ENCODE results near the gene THOC5. TPM values are rescaled to one million over a fixed set of nuclear protein-coding genes. Genes with fewer than 3 reads are reported as not detected.

Gene THOC5
- total and polyA plus RNA-seq, 4 donors = 18.3 to 174 (median 55.6) TPM

GRCh38 chr22:29520851-29521250, 32.7 kb downstream of the THOC5 start:
- Histone ChIP-seq H3K27ac (ENCODE audit: low read depth in 1 of 2, low read length in 2 of 2) (no peak overlapping the region), H3K9me3 (ENCODE audit: control insufficient read depth, low read length) (no peaks in the 10 kb centered on the region), H3K27me3 (ENCODE audit: control insufficient read depth in 1 of 2, insufficient read depth in 2 of 2, low read length in 1 of 2) (no peaks in the 10 kb centered on the region), H3K36me3 (ENCODE audit: control insufficient read depth in 1 of 2, insufficient read depth in 2 of 2, low read length in 1 of 2) (peaks cover 7 to 29% of the 10 kb centered on the region in 2 donors), H3K4me1 (ENCODE audit: control insufficient read depth in 1 of 2, insufficient read depth in 2 of 2, low read length in 2 of 2) (no peaks in the 10 kb centered on the region), H3K4me3 (ENCODE audit: low read length in 2 of 2) (no peak overlapping the region)
- intact Hi-C loops (cut with DNase I) = loop anchor here in 1 of 2 donors (10.0 kb wide), 1 partner anchor 126 kb away; no protein-coding TSS in a partner anchor
- DNase-seq (no peak), ATAC-seq (ENCODE audit: low FRiP score) (no peak)
- WGBS, 2 donors = 75 to 80% methylated on average over 4 of the region's 4 CpGs

DNA sequence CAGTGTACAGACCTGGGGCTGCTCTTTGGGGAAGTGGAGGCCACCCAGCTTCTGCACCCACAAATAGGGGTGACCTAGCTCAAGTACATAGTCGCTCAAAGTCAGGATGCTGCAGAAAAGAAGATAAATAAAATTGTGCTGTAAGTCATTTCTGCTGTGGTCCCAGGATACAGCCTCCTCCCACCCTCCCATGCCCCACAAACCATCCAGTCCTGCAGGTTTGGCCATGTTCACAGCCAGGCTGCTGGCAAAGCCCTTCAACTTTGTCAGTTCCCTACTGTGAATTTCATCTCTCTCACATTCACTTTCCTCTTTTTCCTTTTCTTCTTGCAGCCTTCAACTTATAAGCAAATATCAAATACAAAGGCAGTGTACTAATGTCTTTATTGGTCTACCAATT, 33.6 kb downstream of the THOC5 start:
- H3K27me3 ChIP-seq (ENCODE audit: control insufficient read depth in 1 of 2, insufficient read depth in 2 of 2, low read length in 1 of 2) = no peaks in the 10 kb centered on the region
- peaks cover 7 to 27% of the 10 kb centered on the region in 2 donors for H3K36me3 ChIP-seq (ENCODE audit: control insufficient read depth in 1 of 2, insufficient read depth in 2 of 2, low read length in 1 of 2)
- H3K4me3 ChIP-seq (ENCODE audit: low read length in 2 of 2) = no peak overlapping the region
- no peaks in the 10 kb centered on the region for H3K4me1 ChIP-seq (ENCODE audit: control insufficient read depth in 1 of 2, insufficient read depth in 2 of 2, low read length in 2 of 2)
- DNase-seq (no peak), ATAC-seq (ENCODE audit: low FRiP score) (no peak)
- H3K9me3 ChIP-seq (ENCODE audit: control insufficient read depth, low read length) = no peaks in the 10 kb centered on the region
- intact Hi-C loops (cut with DNase I) = loop anchor here in 1 of 2 donors (10.0 kb wide), 1 partner anchor 125 kb away; no protein-coding TSS in a partner anchor
- WGBS, 2 donors = 93 to 100% methylated on average over 1 of the region's 1 CpG
- no peak overlapping the region for H3K27ac ChIP-seq (ENCODE audit: low read depth in 1 of 2, low read length in 2 of 2)

DNA sequence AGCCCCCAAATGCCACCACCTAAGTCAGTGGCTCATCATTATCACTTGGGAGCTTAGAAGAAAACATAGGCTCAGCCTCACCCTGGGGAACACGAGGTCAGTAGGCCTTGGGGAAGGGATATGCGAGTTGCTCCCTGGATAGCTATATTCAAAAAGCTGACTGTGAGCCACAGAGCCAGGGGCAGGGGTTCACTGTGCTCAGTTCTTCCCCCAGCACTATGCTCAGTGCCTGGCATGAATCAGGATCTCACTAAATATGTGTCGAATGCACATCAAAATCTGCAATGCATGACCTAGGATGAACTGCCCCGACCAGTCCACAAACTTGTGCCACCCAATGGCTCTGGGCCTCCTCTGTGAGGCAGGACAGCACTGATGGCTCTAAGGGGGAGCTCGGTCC, 35.1 kb downstream of the THOC5 start:
- no peak overlapping the region for H3K27ac ChIP-seq (ENCODE audit: low read depth in 1 of 2, low read length in 2 of 2)
- no peaks in the 10 kb centered on the region for H3K4me1 ChIP-seq (ENCODE audit: control insufficient read depth in 1 of 2, insufficient read depth in 2 of 2, low read length in 2 of 2)
- no peaks in the 10 kb centered on the region for H3K27me3 ChIP-seq (ENCODE audit: control insufficient read depth in 1 of 2, insufficient read depth in 2 of 2, low read length in 1 of 2)
- ATAC-seq (ENCODE audit: low FRiP score) (no peak), DNase-seq (no peak)
- no peak overlapping the region for H3K4me3 ChIP-seq (ENCODE audit: low read length in 2 of 2)
- H3K36me3 ChIP-seq (ENCODE audit: control insufficient read depth in 1 of 2, insufficient read depth in 2 of 2, low read length in 1 of 2) = peaks cover 7 to 21% of the 10 kb centered on the region in 2 donors
- 93 to 95% methylated on average over 5 of the region's 5 CpGs for WGBS, 2 donors
- intact Hi-C loops (cut with DNase I) = no loop called here
- H3K9me3 ChIP-seq (ENCODE audit: control insufficient read depth, low read length) = no peaks in the 10 kb centered on the region

DNA sequence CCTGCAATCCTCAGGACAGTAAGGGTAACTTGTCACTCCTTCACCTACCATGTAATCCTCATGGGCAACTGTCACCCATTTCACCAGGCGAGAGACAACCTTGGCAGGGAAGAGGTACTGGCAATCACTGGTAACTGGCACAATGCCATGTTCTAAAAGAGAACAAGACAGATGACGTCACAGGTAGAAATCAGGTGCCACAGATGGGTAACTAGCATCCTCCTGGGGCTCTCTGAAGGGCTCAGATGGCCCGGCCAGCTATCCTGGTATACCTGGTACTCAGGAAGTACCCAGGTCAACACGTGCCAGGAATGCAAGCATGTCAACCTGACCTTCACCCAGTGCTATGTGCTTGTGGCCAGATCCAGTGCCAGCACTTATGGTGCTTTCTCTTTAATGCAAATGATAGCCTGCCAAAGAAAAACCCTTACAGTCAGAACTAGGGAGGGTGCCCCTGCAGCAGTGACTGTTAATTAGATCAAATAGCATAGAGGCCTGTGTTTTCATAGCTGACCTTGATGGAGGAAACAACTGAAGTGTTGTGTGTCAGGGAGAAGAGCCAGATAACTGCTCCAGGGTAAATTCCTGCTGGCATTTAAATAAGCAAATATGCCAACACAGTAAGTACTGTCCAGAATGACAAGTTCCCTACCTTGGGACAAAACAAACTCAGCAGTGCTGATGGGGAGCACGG, 36.2 kb downstream of the THOC5 start:
- no peaks in the 10 kb centered on the region for H3K27me3 ChIP-seq (ENCODE audit: control insufficient read depth in 1 of 2, insufficient read depth in 2 of 2, low read length in 1 of 2)
- WGBS, 2 donors = 61 to 64% methylated on average over 5 of the region's 5 CpGs
- no peaks in the 10 kb centered on the region for H3K9me3 ChIP-seq (ENCODE audit: control insufficient read depth, low read length)
- H3K4me1 ChIP-seq (ENCODE audit: control insufficient read depth in 1 of 2, insufficient read depth in 2 of 2, low read length in 2 of 2) = no peaks in the 10 kb centered on the region
- H3K27ac ChIP-seq (ENCODE audit: low read depth in 1 of 2, low read length in 2 of 2) = no peak overlapping the region
- H3K4me3 ChIP-seq (ENCODE audit: low read length in 2 of 2) = no peak overlapping the region
- H3K36me3 ChIP-seq (ENCODE audit: control insufficient read depth in 1 of 2, insufficient read depth in 2 of 2, low read length in 1 of 2) = peaks cover 7 to 21% of the 10 kb centered on the region in 2 donors
- ATAC-seq (ENCODE audit: low FRiP score) = no peak
- DNase-seq = no peak
- intact Hi-C loops (cut with DNase I) = no loop called here

- WGBS, 2 donors = 65 to 84% methylated on average over 4 of the region's 4 CpGs
- Histone ChIP-seq H3K27ac (ENCODE audit: low read depth in 1 of 2, low read length in 2 of 2) (no peak overlapping the region), H3K4me3 (ENCODE audit: low read length in 2 of 2) (no peak overlapping the region), H3K27me3 (ENCODE audit: control insufficient read depth in 1 of 2, insufficient read depth in 2 of 2, low read length in 1 of 2) (no peaks in the 10 kb centered on the region), H3K4me1 (ENCODE audit: control insufficient read depth in 1 of 2, insufficient read depth in 2 of 2, low read length in 2 of 2) (no peaks in the 10 kb centered on the region), H3K9me3 (ENCODE audit: control insufficient read depth, low read length) (no peaks in the 10 kb centered on the region), H3K36me3 (ENCODE audit: control insufficient read depth in 1 of 2, insufficient read depth in 2 of 2, low read length in 1 of 2) (peaks cover 10 to 26% of the 10 kb centered on the region in 2 donors)
- no peak for ATAC-seq (ENCODE audit: low FRiP score)
- intact Hi-C loops (cut with DNase I) = no loop called here
- DNase-seq = no peak
Observed at GRCh38 chr22:29512031-29512430, 41.5 kb downstream of the THOC5 start.

DNA sequence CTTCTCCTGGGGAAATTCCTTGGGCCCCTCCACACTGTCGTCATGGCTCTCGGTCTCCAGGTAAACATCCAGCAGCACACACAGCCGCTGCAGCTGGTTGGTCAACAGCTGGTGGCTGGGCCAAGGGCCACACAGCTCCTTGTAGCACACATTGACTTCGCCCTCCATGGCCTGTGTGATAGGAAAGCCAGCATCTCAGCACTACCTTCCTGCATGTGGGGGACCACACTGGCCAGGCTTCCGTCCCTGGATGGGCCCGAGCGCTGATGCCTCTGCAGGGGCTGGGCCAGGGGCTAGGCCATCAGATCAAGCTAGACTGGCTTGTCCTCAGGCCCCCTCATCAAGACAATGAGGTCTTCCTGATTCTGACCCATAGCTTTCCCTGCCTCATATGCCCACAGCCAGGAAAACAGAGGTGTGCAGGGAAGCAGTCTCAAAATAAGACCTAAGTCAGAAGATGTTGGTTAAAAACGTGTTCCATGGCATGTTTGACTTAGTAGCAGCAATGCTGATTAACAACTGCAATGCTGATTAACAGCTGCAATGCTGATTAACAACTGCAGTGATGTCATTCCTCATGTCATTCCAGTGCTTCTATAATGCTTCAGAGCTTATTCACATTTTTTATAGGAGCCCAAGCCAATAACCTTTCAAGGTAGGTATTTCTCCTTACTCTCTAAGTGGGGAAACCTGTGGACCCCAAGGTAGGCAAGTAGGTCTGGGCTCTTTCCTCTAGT, 42.3 kb downstream of the THOC5 start:
- WGBS, 2 donors = 87 to 90% methylated on average over 8 of the region's 8 CpGs

DNA sequence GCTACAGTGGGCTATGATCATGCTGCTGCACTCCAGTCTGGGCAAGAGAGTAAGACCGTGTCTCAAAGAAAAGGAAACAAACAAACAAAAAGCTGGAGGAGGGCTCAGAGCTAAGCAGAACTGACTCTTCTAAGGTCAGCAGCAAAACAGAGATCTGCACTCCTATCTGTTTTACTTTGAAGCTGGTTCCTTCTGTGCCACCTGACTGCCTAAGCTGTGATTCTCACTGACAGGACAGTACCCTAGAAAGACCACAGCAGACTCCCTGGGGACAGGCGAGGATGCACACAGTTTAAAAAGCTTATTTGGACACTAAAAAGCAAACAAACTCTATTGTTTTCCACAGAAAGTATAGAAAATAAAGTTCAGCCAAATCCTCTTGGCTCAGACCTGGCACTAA, 43.0 kb downstream of the THOC5 start:
- Histone ChIP-seq H3K36me3 (ENCODE audit: control insufficient read depth in 1 of 2, insufficient read depth in 2 of 2, low read length in 1 of 2) (peaks cover 2 to 22% of the 10 kb centered on the region in 2 donors), H3K4me1 (ENCODE audit: control insufficient read depth in 1 of 2, insufficient read depth in 2 of 2, low read length in 2 of 2) (no peaks in the 10 kb centered on the region), H3K4me3 (ENCODE audit: low read length in 2 of 2) (no peak overlapping the region), H3K27ac (ENCODE audit: low read depth in 1 of 2, low read length in 2 of 2) (no peak overlapping the region), H3K9me3 (ENCODE audit: control insufficient read depth, low read length) (no peaks in the 10 kb centered on the region), H3K27me3 (ENCODE audit: control insufficient read depth in 1 of 2, insufficient read depth in 2 of 2, low read length in 1 of 2) (no peaks in the 10 kb centered on the region)
- intact Hi-C loops (cut with DNase I) = no loop called here
- ATAC-seq (ENCODE audit: low FRiP score) (no peak), DNase-seq (no peak)
- 81 to 86% methylated on average over 2 of the region's 2 CpGs for WGBS, 2 donors

More for the DNA sequence above, 42.3 kb downstream of the THOC5 start:
- DNase-seq (no peak), ATAC-seq (ENCODE audit: low FRiP score) (no peak)
- Histone ChIP-seq H3K4me1 (ENCODE audit: control insufficient read depth in 1 of 2, insufficient read depth in 2 of 2, low read length in 2 of 2) (no peaks in the 10 kb centered on the region), H3K36me3 (ENCODE audit: control insufficient read depth in 1 of 2, insufficient read depth in 2 of 2, low read length in 1 of 2) (peaks cover 3 to 22% of the 10 kb centered on the region in 2 donors), H3K9me3 (ENCODE audit: control insufficient read depth, low read length) (no peaks in the 10 kb centered on the region), H3K27me3 (ENCODE audit: control insufficient read depth in 1 of 2, insufficient read depth in 2 of 2, low read length in 1 of 2) (no peaks in the 10 kb centered on the region), H3K27ac (ENCODE audit: low read depth in 1 of 2, low read length in 2 of 2) (no peak overlapping the region), H3K4me3 (ENCODE audit: low read length in 2 of 2) (no peak overlapping the region)
- intact Hi-C loops (cut with DNase I) = no loop called here

DNA sequence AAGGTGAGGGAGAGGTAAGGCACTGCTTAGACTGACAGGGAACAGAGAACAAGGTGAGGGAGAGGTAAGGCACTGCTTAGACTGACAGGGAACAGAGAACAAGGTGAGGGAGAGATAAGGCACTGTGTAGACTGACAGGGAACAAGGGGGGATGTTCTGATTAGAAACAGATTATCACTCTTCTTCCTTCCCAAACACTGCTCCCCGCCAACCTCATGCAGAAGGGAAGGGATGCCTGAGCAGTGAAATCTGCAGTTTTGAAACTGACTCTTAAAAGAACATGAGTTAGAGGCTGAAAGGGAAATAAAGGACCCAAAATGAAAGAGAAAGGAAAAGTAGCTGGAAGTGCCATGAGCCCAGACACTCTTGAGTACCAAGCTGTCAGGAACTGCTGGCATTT, 43.7 kb downstream of the THOC5 start:
- Histone ChIP-seq H3K9me3 (ENCODE audit: control insufficient read depth, low read length) (no peaks in the 10 kb centered on the region), H3K27ac (ENCODE audit: low read depth in 1 of 2, low read length in 2 of 2) (no peak overlapping the region), H3K36me3 (ENCODE audit: control insufficient read depth in 1 of 2, insufficient read depth in 2 of 2, low read length in 1 of 2) (peaks cover 2 to 22% of the 10 kb centered on the region in 2 donors), H3K4me3 (ENCODE audit: low read length in 2 of 2) (no peak overlapping the region), H3K4me1 (ENCODE audit: control insufficient read depth in 1 of 2, insufficient read depth in 2 of 2, low read length in 2 of 2) (no peaks in the 10 kb centered on the region), H3K27me3 (ENCODE audit: control insufficient read depth in 1 of 2, insufficient read depth in 2 of 2, low read length in 1 of 2) (no peaks in the 10 kb centered on the region)
- DNase-seq = no peak
- WGBS, 2 donors = 91 to 94% methylated on average over 1 of the region's 1 CpG
- intact Hi-C loops (cut with DNase I) = no loop called here
- no peak for ATAC-seq (ENCODE audit: low FRiP score)

GRCh38 chr22:29509298-29509697, 44.3 kb downstream of the THOC5 start:
- no peaks in the 10 kb centered on the region for H3K27me3 ChIP-seq (ENCODE audit: control insufficient read depth in 1 of 2, insufficient read depth in 2 of 2, low read length in 1 of 2)
- ATAC-seq (ENCODE audit: low FRiP score) (no peak), DNase-seq (no peak)
- H3K36me3 ChIP-seq (ENCODE audit: control insufficient read depth in 1 of 2, insufficient read depth in 2 of 2, low read length in 1 of 2) = peaks cover 2 to 24% of the 10 kb centered on the region in 2 donors
- H3K9me3 ChIP-seq (ENCODE audit: control insufficient read depth, low read length) = no peaks in the 10 kb centered on the region
- no peak overlapping the region for H3K4me3 ChIP-seq (ENCODE audit: low read length in 2 of 2)
- no peaks in the 10 kb centered on the region for H3K4me1 ChIP-seq (ENCODE audit: control insufficient read depth in 1 of 2, insufficient read depth in 2 of 2, low read length in 2 of 2)
- no peak overlapping the region for H3K27ac ChIP-seq (ENCODE audit: low read depth in 1 of 2, low read length in 2 of 2)
- intact Hi-C loops (cut with DNase I) = no loop called here

All from aorta (tissue), 5 donors.